ENCODE data around the gene C14orf180. TPM values are rescaled to one million over a fixed set of nuclear protein-coding genes. Genes with fewer than 3 reads are reported as not detected.

Gene C14orf180
- total RNA-seq, 1 donor from 2014 or later, result not detected

GRCh38 chr14:104562606-104563005 is 17.0 kb upstream of the C14orf180 start:
- DNase-seq (ENCODE audit: extremely low spot score, unreplicated experiment), result no peak
- H3K4me3 Mint-ChIP-seq, result no peak overlapping the region
- H3K27me3 Mint-ChIP-seq, result peaks cover 18% of the 10 kb centered on the region
- no peak for TF ChIP-seq CTCF (conservative IDR thresholded peaks at IDR 0.05)
- no peaks in the 10 kb centered on the region for H3K36me3 Mint-ChIP-seq
- H3K4me1 Mint-ChIP-seq (ENCODE audit: unreplicated experiment), result peaks cover 6% of the 10 kb centered on the region
- no peak overlapping the region for H3K27ac Mint-ChIP-seq
- no peaks in the 10 kb centered on the region for H3K9me3 Mint-ChIP-seq

- Mint-ChIP-seq H3K36me3 (no peaks in the 10 kb centered on the region), H3K9me3 (no peaks in the 10 kb centered on the region), H3K27ac (no peak overlapping the region), H3K4me3 (no peak overlapping the region), H3K4me1 (ENCODE audit: unreplicated experiment) (peaks cover 7% of the 10 kb centered on the region), H3K27me3 (peaks cover 18% of the 10 kb centered on the region)
- no peak for DNase-seq (ENCODE audit: extremely low spot score, unreplicated experiment)
- TF ChIP-seq CTCF (conservative IDR thresholded peaks at IDR 0.05), result no peak
These were observed 16.3 kb upstream of the C14orf180 start for GRCh38 chr14:104563191-104563741.

GRCh38 chr14:104563742-104564615 is 15.6 kb upstream of the C14orf180 start:
- H3K4me3 Mint-ChIP-seq, result no peak overlapping the region
- no peak overlapping the region for H3K27ac Mint-ChIP-seq
- peak; percentile 93 for TF ChIP-seq CTCF (conservative IDR thresholded peaks at IDR 0.05)
- H3K9me3 Mint-ChIP-seq, result no peaks in the 10 kb centered on the region
- peaks cover 18% of the 10 kb centered on the region for H3K27me3 Mint-ChIP-seq
- H3K4me1 Mint-ChIP-seq (ENCODE audit: unreplicated experiment), result peaks cover 7% of the 10 kb centered on the region
- H3K36me3 Mint-ChIP-seq, result no peaks in the 10 kb centered on the region
- peak; percentile 83 for DNase-seq (ENCODE audit: extremely low spot score, unreplicated experiment)

- Mint-ChIP-seq H3K4me1 (ENCODE audit: unreplicated experiment) (peaks cover 13% of the 10 kb centered on the region), H3K27ac (no peak overlapping the region), H3K36me3 (no peaks in the 10 kb centered on the region), H3K27me3 (peaks cover 24% of the 10 kb centered on the region), H3K4me3 (no peak overlapping the region), H3K9me3 (no peaks in the 10 kb centered on the region)
- DNase-seq (ENCODE audit: extremely low spot score, unreplicated experiment), result no peak
- TF ChIP-seq CTCF (conservative IDR thresholded peaks at IDR 0.05), result no peak
These were observed 14.6 kb upstream of the C14orf180 start for GRCh38 chr14:104564744-104565679.

GRCh38 chr14:104567141-104567956 is 12.2 kb upstream of the C14orf180 start:
- Mint-ChIP-seq H3K27ac (no peak overlapping the region), H3K27me3 (peaks cover 15% of the 10 kb centered on the region), H3K36me3 (no peaks in the 10 kb centered on the region), H3K4me3 (no peak overlapping the region), H3K9me3 (no peaks in the 10 kb centered on the region), H3K4me1 (ENCODE audit: unreplicated experiment) (peaks cover 9% of the 10 kb centered on the region)
- TF ChIP-seq CTCF (conservative IDR thresholded peaks at IDR 0.05), result no peak
- no peak for DNase-seq (ENCODE audit: extremely low spot score, unreplicated experiment)
